Stimulated activated CD8-positive, alpha-beta memory T cell treated with anti-CD3 and anti-CD28 coated beads, Interleukin-15, amount 100 ng/mL, for 24 hours (primary cell): Measurements from ENCODE around the gene NADK.

Source experiments
- DNase-seq: peaks from one replicate; pipeline ENCODE4 v3.0.0-alpha.2; 2020; ENCODE audit warnings: low read depth

The NADK gene

GRCh38 chr1:1777950-1778662 lies at the start of gene NADK:
Gene NADK, minus strand, starts transcription at chr1:1778470. Its CDS starts 13,064 bp downstream, at chr1:1765406.
- DNase-seq, result peak; percentile 68

- no peak for DNase-seq
Measured at GRCh38 chr1:1827089-1827848, 49.0 kb upstream of the NADK start.

GRCh38 chr1:1826356-1827088 lies 48.3 kb upstream of the NADK start:
- DNase-seq, result no peak

- DNase-seq, result no peak
Measured at GRCh38 chr1:1825217-1825616, 46.9 kb upstream of the NADK start.

DNA sequence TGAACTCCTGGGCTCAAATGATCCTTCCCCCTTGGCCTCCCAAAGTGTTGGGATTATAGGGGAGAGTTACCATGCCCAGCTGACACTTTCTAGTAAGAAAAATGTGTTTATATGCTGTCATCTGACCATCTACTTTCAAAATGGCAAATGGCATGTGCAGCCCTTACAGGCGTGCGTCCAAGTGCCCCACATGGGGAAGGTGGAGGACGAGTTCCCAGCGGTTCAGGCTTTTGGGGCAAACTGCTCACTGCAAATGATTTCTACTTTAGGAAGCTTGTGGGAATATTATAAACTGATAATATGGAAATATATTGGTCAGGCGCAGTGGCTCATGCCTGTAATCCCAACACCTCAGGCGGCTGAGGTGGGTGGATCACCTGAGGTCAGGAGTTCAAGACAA lies 41.5 kb upstream of the NADK start:
- no peak for DNase-seq

DNA sequence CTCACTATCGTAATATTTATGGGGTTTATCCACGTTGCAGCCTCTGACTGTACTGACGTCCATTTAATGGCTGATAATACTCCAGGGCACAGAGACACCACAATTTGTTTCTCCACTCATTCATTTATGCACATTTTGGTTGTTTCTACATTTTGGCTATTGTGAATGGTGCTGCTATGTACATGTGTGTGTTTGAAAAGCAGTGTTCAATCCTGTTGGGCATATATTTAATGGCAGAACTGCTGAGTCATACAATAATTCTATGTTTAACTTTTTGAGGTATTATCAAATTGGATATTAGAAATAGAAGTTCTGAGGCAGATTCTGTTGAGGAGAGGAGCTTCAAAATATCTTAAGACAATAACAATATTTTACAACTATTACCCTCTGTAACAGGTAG lies 39.0 kb upstream of the NADK start:
- DNase-seq, result no peak

DNA sequence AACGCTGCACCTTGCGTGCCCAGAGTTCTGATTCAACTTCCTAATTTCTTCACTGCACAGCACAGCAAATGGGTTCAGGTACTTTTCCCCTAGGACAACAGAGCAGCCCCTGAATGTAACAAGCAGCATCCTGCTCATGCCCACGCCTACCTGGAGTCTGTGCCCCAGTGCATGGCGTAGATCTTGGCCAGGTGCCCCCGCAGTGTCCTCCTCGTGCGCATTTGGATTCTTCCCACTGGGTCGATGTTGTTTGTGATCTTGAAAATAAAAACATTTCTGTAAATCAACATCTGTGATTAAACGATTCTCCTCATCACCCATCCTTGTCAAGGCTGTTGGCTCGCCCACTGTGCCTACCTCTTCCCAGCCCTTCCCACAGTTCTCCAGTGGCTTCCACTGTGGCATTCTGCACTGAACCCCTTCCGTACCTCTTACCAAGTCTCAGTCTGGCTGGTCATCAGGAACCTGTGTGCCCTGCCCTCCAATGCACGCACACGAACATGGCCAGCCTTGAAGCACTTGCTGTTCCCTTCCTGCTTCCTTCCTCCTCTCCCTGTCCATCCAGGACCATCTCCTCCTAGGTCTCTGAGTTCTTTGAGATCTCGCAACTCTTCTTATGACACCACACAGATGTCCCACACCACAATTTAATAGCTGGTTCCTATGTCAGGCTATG lies 37.5 kb upstream of the NADK start:
- no peak for DNase-seq

DNA sequence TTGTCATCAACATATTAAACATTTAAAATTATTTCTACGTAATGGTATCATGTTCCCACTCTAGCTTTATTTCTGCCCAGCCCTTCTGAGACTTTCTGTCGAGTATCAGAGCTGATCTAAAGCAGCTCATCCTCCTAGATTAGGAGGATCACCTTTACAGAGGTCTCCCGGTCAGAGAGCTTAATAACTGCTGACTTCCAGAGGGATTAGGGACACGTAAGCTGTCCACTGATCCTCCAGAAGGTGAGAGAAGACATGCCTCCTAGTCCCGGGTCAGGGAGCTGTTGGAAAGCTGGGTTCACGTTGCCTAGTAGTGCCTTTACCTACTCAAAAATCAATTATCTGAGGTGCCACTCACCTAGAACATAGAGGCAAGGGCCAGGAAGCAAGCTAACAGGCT lies 31.2 kb upstream of the NADK start:
- DNase-seq, result no peak

DNA sequence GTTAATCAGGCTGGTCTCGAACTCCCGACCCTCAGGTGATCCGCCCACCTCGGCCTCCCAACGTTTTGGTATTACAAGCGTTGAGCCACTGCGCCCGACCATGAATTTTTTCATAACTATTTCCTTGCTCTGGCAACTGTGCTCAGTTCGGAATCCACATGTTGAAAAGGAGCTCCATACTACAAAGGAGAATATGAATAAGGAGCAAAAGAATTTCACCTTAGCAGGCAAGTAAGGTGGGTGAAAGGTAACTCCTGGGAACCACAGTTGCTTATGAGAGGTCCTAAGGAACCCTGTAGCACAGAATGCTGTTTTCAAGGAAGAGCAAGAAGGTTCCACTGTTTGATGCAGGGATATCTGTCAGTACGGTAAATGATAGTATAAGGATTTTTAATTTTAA lies 29.9 kb upstream of the NADK start:
- no peak for DNase-seq

- no peak for DNase-seq
Measured at GRCh38 chr1:1806890-1807289, 28.6 kb upstream of the NADK start.

- no peak for DNase-seq
Measured at GRCh38 chr1:1804301-1804700, 26.0 kb upstream of the NADK start.

DNA sequence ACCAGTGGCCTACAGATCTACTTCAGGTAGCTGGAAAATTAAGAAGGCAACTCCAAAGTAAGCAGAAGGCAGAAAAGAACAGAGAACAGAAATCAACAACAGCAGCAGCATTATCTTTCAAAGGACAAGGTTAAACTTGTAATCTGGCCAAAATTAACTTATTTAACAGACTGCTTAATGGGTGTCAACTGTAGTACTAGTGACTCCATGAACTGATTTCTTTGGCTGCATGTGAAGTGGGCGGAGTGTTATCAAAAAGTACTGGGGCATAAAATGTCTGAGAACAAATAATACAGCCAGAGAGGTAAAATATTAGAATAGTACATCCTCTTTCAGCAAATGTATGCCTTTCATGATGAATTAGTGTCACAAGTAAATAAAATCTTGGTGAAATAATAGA lies 24.6 kb upstream of the NADK start:
- DNase-seq, result no peak

GRCh38 chr1:1799716-1800115 lies 21.4 kb upstream of the NADK start:
- no peak for DNase-seq

DNA sequence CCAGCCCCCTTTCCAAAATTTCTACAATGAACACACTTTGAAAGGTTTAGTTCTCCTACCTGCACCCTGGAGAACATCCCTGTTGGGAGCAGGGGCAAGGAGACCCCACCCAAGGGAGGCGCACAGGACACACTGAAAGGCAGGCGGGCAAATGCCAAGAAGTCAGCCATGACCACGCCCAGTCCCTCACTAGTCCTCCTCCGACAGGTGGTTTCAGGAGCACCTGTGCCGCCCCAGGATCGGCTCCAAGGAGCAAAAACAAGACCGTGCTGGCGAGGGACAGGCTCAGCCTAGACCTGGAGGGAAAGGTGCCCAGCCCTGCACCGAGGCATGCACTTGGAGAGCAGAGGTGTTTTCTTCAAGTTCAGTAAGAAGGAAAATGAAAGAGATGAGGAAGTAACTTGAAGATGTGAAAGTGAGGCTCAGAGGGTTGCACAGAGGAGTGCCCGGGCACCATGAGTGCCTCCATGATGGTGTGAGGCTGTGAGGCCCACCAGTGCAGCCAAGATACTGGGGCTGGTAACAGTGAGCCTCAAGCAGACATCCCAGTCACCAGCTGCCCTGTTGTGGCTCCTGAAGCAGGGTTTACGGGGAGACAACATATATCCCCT lies 19.6 kb upstream of the NADK start:
- no peak for DNase-seq

DNA sequence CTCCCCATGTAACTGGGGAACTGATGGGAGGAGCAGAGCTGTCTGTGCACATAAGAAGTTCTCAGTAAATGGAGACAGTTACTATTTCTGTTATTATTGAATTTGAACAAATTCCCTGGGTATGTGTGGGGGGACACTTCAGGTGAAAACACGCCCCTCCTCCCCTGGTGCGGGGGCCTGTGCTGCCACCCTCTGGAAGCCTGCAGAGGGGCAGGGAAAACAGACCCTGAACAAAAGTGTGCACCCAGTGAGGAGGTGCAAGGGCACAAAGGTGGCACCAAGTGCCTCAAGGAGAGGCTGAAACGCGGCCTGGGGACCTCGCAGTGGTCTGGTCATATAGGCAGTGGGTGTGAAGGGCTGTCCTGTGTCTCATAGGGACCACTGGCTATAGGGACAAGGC lies 18.2 kb upstream of the NADK start:
- DNase-seq, result no peak

DNA sequence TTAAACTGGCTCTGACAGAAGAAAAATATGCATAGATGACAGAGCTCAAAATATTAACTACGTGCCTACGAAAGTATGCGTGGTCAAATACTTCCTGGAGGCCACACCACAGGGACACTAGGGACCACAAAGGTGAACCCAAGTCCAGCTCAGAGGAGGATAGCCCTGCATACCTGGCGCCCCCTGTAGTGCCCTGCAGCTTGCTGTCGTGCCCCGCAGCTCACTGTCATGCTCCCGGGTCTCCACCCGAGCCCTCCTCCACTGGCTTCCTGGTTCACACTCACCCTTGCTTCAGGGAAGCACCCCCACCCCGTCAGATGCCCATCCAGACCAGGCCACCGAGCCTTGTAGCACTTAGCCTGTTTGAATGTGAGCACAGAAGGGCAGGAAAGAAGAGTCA lies 16.7 kb upstream of the NADK start:
- DNase-seq, result no peak

GRCh38 chr1:1793481-1794244 lies 15.4 kb upstream of the NADK start:
- no peak for DNase-seq

DNA sequence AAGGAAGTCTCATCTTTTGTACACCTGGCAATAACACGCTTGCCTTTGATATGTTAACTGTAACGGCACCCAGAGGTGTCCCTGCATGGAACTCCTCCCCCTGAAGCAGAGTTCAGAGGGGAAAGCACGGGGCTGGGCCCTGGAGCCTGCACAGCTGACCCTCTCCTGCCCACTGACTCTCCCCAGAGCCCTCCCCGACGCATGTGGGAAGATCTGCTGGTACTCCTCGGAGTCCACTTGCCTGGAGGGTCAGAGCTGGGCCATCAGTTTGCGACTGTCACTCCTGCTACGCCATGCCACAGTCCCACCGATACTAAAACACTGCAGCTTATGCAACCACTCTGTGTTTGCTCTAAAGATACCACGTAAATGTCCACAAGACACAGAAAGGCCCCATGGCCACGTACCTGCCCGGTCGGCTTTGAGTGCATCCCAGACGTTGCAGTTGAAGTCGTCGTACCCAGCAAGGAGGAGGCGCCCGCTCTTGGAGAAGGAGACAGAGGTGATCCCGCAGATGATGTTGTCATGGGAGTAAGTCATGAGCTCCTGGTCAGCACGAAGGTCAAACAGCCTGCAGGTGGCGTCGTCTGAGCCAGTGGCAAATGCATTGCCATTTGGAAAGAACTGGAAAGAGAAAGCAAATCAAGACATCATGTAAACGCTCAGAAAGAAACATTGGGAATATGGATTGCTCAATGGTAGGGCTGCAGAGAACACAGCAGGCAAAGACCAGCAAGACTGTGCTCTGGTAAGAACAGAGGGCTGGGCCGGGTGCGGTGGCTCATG lies 10.6 kb upstream of the NADK start:
- no peak for DNase-seq

- no peak for DNase-seq
Measured at GRCh38 chr1:1788136-1788535, 9.9 kb upstream of the NADK start.

DNA sequence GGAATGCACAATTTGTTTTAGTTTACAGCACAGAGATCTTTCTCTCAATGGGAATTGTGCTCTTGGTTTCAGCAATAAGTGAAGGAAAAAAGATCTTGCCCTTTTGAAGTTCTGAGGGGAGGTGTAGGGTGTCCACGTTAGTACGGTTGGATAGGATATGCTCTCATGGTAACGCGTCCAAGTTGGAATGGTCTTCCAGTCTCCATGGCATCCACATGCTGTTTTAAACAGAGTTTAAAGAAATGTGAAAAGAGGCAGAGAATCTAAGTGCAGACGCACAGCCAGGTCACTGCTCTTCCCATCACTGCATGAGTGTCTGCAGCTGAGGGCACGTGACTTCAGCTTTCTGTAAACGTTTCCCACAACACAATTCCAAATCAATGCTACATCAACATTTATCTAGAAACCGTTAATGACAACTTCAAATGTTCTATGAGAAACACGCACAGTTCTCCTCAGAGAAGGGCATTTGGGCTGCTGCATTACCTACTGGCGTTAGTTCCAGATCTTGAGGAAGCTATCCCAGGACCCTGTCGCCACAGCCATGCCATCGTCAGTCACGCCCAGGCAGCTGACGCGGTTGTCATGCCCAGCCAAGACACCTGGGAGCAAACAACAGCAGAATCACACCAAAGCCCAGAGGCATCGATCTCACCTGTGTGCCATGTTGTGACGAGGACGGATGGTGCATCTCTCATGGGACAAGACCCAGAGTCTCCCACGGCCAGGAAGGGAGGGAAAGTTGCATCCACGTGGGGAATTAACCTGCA lies 8.8 kb upstream of the NADK start:
- no peak for DNase-seq
